MM.1S (cell line): ENCODE measurements around the gene NEDD4.

Experiments used
- CTCF ChIP-seq: fragments of 300-600 bp; sonication (generic); IDR thresholded peaks from 2 replicates; pipeline ENCODE4 v1.5.1; 2016; ENCODE audit warnings: antibody characterized with exemption, low read length, mixed read lengths
- EZH2phosphoT487 ChIP-seq: fragments of 300-600 bp; sonication (generic); IDR thresholded peaks from 2 replicates; pipeline ENCODE4 v1.6.1; 2018; ENCODE audit warnings: antibody characterized with exemption, low read length

GRCh38 chr15:56031402-56031801 lies 38.0 kb upstream of the NEDD4 start:
- TF ChIP-seq CTCF (no peak), EZH2phosphoT487 (no peak)
